Endothelial cell of umbilical vein (primary cell): ENCODE data around the gene OR6N2.

Source experiments
- POLR2A ChIP-seq: IDR thresholded peaks from 2 replicates; pipeline ENCODE4 v1.6.1; 2012; ENCODE audit warnings: low read depth, mild to moderate bottlenecking, control low read depth, low read length
- TF ChIP-seq, protein P1 (sequence below), 2 donors: IDR thresholded peaks; 1 replicate in 1 of 2; 2 replicates in 1 of 2; pipeline ENCODE4 v1.5.1; 2011; ENCODE audit warnings: low read length in 2 of 2, mild to moderate bottlenecking in 2 of 2, moderate library complexity in 2 of 2, control low read depth in 1 of 2, inconsistent platforms in 1 of 2, low read depth in 1 of 2; ENCODE audit not compliant: insufficient read depth in 1 of 2; ENCODE audit errors: extremely low read depth in 1 of 2

DNA sequence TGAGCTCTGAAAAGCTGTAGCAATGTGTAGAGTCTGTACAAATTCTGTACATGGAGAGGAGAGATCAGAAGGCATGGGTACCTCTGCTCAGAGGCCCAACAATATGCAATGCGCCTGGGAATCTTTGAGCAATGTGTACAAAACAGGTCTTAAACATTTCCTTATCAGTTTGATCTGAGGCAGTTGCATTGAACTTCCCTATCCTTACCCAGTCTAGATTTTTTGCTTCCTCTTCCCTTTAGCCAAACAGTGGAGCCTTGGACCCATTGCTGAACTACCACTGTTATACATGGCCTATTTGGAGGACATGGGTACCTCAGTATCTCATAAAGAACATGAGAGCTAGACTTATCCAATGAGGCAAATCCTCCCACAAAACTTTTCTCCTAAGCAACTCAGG lies 37.6 kb upstream of the OR6N2 start:
- TF ChIP-seq, protein P1, sequence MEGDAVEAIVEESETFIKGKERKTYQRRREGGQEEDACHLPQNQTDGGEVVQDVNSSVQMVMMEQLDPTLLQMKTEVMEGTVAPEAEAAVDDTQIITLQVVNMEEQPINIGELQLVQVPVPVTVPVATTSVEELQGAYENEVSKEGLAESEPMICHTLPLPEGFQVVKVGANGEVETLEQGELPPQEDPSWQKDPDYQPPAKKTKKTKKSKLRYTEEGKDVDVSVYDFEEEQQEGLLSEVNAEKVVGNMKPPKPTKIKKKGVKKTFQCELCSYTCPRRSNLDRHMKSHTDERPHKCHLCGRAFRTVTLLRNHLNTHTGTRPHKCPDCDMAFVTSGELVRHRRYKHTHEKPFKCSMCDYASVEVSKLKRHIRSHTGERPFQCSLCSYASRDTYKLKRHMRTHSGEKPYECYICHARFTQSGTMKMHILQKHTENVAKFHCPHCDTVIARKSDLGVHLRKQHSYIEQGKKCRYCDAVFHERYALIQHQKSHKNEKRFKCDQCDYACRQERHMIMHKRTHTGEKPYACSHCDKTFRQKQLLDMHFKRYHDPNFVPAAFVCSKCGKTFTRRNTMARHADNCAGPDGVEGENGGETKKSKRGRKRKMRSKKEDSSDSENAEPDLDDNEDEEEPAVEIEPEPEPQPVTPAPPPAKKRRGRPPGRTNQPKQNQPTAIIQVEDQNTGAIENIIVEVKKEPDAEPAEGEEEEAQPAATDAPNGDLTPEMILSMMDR (IDR thresholded peaks at IDR 0.05; ENCODE audit: extremely low read depth in 1 of 2, insufficient read depth in 1 of 2, low read depth in 1 of 2, low read length in 2 of 2): no peak
- no peak for TF ChIP-seq POLR2A
